RWPE1 (cell line): ENCODE data around the gene CCL26.

ENCODE experiments used
- CTCF ChIA-PET: fragments of 350-600 bp; sonication (Branson Sonifier 250); formaldehyde crosslinking; extraction: SDS; loops from one replicate; lab custom pipeline; 2021; lab: Yijun Ruan, JAX
- POLR2A ChIA-PET: fragments of 400-600 bp; formaldehyde crosslinking; extraction: SDS; loops from one replicate; lab custom pipeline; 2020; ENCODE audit warnings: antibody characterized with exemption; ENCODE audit not compliant: low non-redundant PET; lab: Yijun Ruan, JAX
- DNase-seq: peaks from one replicate; pipeline ENCODE4 v3.0.0; 2012; ENCODE audit warnings: low spot score
- H3K27ac ChIP-seq: fragments of 450-650 bp; 2 replicates; pipeline ENCODE4 v1.5.1; 2017
- TF ChIP-seq, protein P1 (sequence below): fragments of 450-650 bp; conservative IDR thresholded peaks from 2 replicates; pipeline ENCODE4 v1.5.1; 2017; ENCODE audit warnings: low read depth, mild to moderate bottlenecking

CCL26 gene

DNA sequence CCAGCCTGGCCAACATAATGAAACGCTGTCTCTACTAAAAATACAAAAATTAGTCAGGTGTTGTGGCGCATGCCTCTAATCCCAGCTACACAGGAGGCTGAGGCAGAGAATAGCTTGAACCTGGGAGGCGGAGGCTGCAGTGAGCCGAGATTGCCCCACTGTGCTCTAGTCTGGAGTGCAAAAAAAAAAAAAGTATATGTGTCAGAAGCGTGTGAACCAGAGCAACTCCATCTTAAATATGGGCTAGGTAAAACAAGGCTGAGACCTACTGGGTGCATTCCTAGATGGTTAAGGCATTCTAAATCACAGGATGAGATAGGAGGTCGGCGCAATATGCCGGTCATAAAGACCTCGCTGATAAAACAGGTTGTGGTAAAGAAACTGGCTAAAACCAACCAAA lies 35.4 kb upstream of the CCL26 start:
- no peak for DNase-seq
- POLR2A ChIA-PET, result no interaction called here
- TF ChIP-seq, protein P1, sequence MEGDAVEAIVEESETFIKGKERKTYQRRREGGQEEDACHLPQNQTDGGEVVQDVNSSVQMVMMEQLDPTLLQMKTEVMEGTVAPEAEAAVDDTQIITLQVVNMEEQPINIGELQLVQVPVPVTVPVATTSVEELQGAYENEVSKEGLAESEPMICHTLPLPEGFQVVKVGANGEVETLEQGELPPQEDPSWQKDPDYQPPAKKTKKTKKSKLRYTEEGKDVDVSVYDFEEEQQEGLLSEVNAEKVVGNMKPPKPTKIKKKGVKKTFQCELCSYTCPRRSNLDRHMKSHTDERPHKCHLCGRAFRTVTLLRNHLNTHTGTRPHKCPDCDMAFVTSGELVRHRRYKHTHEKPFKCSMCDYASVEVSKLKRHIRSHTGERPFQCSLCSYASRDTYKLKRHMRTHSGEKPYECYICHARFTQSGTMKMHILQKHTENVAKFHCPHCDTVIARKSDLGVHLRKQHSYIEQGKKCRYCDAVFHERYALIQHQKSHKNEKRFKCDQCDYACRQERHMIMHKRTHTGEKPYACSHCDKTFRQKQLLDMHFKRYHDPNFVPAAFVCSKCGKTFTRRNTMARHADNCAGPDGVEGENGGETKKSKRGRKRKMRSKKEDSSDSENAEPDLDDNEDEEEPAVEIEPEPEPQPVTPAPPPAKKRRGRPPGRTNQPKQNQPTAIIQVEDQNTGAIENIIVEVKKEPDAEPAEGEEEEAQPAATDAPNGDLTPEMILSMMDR, result no peak
- H3K27ac ChIP-seq, result no peak overlapping the region
- CTCF ChIA-PET, result no interaction called here

DNA sequence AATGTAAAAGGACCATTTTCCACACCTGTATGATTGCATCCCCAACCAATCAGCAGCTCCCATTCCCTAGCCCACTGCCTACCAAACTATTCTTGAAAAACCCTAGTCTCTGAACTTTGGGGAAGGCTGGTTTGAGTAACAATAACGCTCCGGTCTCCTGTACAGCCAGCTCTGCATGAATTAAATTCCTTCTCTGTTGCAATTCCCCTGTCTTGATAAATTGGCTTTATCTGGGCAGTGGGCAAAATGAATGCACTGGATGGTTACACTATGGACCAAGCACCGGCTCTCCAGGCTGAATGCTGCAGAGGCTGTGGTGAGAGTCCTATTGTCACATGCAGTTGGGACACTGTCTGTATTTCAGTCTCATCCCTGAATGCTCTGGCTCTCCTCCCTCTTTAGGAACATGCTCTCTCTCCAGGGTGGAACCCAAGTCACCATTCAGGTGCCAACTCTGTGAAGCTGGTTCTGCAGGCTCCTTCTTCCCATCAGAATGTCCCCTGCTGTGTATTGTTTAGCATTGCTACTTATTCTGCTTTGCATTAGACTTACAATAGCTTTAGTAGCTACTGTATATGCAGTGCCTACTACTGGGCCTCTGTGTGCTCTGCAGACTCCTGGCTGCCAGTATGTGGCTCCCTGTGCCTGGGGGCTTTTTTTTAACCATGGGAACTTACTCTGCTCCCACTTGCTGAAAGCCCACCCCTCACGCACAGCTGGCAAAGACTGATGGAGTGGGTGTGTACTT lies 34.7 kb upstream of the CCL26 start:
- no peak for DNase-seq
- no peak overlapping the region for H3K27ac ChIP-seq
- CTCF ChIA-PET, result no interaction called here
- POLR2A ChIA-PET, result no interaction called here
- TF ChIP-seq, protein P1, result no peak

DNA sequence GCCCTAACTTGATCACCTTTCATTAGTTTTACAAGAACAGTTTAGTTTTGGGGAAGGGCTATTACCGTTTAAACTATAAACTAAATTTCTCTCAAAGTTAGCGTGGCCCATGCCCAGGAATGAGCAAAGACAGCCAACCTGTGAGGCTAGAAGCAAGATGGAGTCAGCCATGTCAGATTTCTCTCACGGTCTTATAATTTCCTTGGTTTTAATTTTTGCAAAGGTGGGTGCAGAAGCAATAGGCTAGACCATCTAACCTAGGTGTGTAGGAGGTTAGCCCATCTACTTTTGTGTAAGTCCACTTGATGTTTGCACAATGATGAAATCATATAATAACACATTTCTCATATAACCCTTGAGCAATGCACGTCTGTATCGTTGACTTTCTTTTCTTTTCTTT lies 32.7 kb upstream of the CCL26 start:
- TF ChIP-seq, protein P1, result no peak
- H3K27ac ChIP-seq, result no peak overlapping the region
- ChIA-PET CTCF (no interaction called here), POLR2A (no interaction called here)
- no peak for DNase-seq

DNA sequence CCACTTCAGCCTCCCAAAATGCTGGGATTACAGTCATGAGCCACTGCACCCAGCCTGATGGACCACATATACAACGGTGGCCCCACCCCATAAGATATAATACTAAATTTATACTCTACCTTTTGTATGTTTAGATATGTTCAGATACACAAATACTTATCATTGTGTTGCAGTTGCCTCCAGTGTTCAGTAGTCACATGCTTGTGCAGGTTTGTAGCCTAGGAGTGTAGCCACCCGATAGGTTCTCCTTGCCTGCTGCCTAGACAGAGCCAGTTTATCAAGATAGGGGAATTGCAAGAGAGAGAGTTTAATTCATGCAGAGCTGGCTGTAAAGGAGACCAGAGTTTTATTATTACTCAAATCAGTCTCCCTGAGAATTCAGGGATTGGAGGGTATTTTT lies 32.0 kb upstream of the CCL26 start:
- DNase-seq, result no peak
- ChIA-PET POLR2A (no interaction called here), CTCF (no interaction called here)
- H3K27ac ChIP-seq, result no peak overlapping the region
- TF ChIP-seq, protein P1, result no peak

DNA sequence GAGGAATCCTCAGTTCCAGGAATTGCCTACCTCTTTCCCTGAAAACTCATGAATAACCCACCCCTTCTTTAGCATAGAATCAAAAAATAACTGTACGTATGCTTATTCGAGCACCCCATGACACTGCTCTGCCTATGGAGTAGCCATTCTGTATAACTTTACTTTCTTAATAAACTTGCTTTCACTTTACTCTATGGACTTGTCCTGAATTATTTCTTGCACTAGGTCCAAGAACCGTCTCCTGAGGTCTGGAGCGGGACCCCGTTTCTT lies 30.5 kb upstream of the CCL26 start:
- TF ChIP-seq, protein P1, result no peak
- DNase-seq, result no peak
- POLR2A ChIA-PET, result no interaction called here
- CTCF ChIA-PET, result no interaction called here
- H3K27ac ChIP-seq, result no peak overlapping the region

DNA sequence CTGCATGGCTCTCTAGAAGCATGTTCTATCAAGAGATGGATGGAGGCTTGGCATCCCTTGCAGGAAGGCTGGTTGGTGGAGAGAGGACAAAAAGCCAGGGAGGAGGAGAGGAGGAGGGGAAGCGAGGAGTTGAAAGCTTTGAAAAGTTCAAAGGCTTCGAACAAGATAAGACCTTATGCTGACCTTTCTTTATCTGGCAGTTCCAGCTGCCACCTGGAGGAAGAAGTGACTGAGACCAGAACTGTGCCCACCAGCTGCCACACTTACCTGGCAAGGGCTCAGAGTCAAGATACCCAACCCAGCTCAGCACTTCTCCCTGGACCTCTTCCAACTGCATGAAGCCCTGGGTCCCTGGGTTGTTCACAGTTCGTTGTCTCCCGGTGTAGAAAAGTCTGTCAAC lies 26.8 kb upstream of the CCL26 start:
- H3K27ac ChIP-seq, result no peak overlapping the region
- TF ChIP-seq, protein P1, result no peak
- POLR2A ChIA-PET, result no interaction called here
- CTCF ChIA-PET, result interaction anchor here (0.6 kb wide), 1 partner anchor 27 kb away, joined by 4 read pairs; the partner anchor contains the start of gene CCL26
- DNase-seq, result no peak

DNA sequence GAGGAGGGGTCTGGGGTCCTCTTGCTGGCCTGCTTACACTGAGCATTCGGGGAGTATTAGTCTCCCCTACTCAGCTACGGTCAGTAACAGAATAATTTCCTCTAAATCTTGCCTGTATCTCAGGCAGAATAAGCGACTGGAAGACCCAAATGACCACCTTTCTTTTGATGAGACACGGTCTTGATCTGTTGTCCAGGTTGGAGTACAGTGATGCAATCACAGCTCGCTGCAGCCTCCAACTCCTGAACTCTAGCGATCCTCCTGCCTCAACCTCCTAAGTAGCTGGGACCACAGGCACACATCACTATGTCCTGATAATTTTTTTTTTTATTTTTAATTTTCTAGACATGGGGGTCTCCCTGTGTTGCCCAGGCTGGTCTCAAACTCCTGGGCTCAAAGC lies 24.4 kb upstream of the CCL26 start:
- CTCF ChIA-PET, result no interaction called here
- TF ChIP-seq, protein P1, result no peak
- no peak overlapping the region for H3K27ac ChIP-seq
- DNase-seq, result no peak
- POLR2A ChIA-PET, result no interaction called here
